Measurements from ENCODE around the gene RABAC1. TPM values are rescaled to one million over a fixed set of nuclear protein-coding genes. Genes with fewer than 3 reads are reported as not detected.
A peak's percentile ranks its signal among the peaks of the same experiment; 100 is the strongest.

RABAC1 gene
- total and polyA plus RNA-seq, 9 of the 15 experiments (the other 6 are each of a cell fraction or from before 2014, with no cell fraction given): 2.4 to 28.1 (median 9.3) TPM

DNA sequence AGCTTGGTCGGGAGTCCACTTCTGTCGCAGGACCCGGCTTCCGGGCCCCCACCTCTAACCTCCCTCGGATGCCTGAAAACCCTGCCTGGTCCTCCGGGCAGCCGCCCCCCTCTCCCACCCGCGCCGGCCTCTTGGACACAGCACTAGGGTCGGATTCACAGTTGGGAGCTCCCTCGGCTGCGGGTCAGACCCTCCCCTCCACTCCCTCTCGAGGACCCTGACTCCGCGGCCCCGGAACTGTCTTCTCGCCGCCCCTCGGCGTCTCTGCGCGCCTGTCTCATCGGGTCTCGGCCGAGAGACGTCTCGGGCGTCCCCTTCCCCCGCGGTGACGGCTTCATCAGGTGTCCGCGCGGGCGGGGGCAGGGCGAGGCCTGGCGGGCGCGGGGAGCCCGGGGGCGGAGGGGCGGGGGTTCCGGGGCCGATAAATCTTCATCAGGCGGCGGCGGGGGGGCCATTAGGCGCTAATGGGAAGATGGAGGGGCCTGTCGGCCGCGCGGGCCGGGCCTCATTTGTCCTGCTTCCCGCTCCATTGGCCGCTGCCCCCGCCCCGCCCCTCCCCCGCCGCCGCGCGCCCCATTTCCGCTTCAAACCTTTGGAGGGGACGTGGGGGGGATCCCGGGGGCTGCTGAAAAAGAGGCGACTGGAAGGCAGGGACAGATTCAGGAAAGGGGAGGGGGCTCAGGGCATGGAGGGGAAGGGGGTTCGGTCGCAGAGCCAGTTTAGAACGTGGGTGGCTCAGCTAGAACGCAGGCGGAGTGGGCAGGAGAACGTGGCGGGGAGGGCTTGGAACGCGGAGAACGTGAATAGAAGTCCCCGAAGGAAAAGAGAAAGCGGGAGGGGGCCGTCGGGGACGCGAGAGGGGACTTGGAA, 19.0 kb downstream of the RABAC1 start (continued):
- TF ChIP-seq SP1 (CRISPR knock-in tag; IDR thresholded peaks at IDR 0.05): no peak
- no peak for TF ChIP-seq ZNF274 (IDR thresholded peaks at IDR 0.05; ENCODE audit: borderline replicate concordance, low read depth, low read length)
- peak; percentile 7 for TF ChIP-seq FIP1L1 (IDR thresholded peaks at IDR 0.05; ENCODE audit: low read depth, low read length, poor library complexity, severe bottlenecking)
- TF ChIP-seq KDM1A (IDR thresholded peaks at IDR 0.05): no peak
- TF ChIP-seq NR3C1 (CRISPR knock-in tag; IDR thresholded peaks at IDR 0.05): 0 out of 2 replicates have a peak, but pooled peaks have one; percentile 29
- TF ChIP-seq, protein P1, sequence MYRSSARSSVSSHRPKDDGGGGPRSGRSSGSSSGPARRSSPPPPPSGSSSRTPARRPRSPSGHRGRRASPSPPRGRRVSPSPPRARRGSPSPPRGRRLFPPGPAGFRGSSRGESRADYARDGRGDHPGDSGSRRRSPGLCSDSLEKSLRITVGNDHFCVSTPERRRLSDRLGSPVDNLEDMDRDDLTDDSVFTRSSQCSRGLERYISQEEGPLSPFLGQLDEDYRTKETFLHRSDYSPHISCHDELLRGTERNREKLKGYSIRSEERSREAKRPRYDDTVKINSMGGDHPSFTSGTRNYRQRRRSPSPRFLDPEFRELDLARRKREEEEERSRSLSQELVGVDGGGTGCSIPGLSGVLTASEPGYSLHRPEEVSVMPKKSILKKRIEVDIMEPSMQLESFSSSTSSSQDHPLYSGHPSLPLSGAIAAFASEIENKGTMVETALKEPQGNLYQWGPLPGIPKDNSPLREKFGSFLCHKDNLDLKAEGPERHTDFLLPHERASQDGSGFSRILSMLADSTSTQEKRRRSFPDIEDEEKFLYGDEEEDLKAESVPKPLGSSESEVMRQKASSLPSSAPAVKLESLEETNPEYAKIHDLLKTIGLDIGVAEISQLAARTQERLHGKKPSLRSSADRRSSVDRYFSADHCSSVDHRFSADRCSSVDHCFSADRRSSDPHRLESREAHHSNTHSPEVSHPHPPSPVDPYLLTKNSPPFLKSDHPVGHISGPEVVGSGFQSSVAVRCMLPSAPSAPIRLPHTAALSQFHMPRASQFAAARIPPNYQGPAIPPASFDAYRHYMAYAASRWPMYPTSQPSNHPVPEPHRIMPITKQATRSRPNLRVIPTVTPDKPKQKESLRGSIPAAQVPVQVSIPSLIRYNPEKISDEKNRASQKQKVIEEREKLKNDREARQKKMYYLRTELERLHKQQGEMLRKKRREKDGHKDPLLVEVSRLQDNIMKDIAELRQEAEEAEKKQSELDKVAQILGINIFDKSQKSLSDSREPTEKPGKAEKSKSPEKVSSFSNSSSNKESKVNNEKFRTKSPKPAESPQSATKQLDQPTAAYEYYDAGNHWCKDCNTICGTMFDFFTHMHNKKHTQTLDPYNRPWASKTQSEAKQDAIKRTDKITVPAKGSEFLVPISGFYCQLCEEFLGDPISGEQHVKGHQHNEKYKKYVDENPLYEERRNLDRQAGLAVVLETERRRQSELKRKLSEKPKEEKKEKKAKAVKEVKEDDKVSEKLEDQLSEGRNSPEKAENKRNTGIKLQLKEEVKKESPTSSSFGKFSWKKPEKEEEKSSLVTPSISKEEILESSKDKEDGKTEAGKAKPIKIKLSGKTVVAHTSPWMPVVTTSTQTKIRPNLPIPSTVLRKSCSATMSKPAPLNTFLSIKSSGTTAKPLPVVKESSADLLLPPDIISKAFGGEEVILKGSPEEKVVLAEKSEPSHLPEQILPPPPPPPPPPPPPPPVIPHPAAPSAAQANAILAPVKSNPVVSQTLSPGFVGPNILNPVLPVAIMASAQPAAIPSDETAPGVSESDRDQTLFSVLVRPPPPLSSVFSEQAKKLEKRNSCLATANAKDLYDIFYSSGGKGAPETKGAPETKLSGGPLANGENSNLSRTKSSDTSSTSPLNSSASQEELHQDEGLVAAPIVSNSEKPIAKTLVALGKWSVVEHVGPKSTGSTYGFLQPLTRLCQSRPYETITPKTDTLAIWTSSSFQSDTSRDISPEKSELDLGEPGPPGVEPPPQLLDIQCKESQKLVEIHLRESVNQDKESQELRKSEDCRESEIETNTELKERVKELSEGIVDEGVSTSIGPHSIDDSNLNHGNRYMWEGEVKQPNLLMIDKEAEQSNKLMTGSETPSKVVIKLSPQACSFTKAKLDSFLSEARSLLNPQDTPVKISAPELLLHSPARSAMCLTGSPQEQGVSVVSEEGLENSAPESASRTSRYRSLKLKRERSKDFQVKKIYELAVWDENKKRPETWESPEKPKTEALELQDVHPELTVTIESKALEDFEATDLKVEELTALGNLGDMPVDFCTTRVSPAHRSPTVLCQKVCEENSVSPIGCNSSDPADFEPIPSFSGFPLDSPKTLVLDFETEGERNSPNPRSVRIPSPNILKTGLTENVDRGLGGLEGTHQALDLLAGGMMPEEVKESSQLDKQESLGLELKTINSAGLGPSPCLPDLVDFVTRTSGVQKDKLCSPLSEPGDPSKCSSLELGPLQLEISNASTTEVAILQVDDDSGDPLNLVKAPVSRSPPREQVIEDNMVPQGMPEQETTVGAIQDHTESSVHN (IDR thresholded peaks at IDR 0.05; ENCODE audit: borderline replicate concordance in 1 of 2, low read depth in 1 of 2): no peak
- no peak for TF ChIP-seq BMI1 (IDR thresholded peaks at IDR 0.05; ENCODE audit: low read length)
- TF ChIP-seq ZFX (CRISPR knock-in tag; IDR thresholded peaks at IDR 0.05): peak; percentile 53
- TF ChIP-seq NFRKB (IDR thresholded peaks at IDR 0.05; ENCODE audit: low read depth): peak; percentile 15; the same call in 1 of the 2 replicates
- TF ChIP-seq, protein P2, sequence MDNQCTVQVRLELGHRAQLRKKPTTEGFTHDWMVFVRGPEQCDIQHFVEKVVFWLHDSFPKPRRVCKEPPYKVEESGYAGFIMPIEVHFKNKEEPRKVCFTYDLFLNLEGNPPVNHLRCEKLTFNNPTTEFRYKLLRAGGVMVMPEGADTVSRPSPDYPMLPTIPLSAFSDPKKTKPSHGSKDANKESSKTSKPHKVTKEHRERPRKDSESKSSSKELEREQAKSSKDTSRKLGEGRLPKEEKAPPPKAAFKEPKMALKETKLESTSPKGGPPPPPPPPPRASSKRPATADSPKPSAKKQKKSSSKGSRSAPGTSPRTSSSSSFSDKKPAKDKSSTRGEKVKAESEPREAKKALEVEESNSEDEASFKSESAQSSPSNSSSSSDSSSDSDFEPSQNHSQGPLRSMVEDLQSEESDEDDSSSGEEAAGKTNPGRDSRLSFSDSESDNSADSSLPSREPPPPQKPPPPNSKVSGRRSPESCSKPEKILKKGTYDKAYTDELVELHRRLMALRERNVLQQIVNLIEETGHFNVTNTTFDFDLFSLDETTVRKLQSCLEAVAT (IDR thresholded peaks at IDR 0.05): peak in 1 of 2 experiments; percentile 66; a peak in 1 of 4 replicates
- TF ChIP-seq, protein P3, sequence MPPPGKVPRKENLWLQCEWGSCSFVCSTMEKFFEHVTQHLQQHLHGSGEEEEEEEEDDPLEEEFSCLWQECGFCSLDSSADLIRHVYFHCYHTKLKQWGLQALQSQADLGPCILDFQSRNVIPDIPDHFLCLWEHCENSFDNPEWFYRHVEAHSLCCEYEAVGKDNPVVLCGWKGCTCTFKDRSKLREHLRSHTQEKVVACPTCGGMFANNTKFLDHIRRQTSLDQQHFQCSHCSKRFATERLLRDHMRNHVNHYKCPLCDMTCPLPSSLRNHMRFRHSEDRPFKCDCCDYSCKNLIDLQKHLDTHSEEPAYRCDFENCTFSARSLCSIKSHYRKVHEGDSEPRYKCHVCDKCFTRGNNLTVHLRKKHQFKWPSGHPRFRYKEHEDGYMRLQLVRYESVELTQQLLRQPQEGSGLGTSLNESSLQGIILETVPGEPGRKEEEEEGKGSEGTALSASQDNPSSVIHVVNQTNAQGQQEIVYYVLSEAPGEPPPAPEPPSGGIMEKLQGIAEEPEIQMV (tag; conservative IDR thresholded peaks at IDR 0.05; ENCODE audit: low read depth): no peak
- no peak for TF ChIP-seq SMARCA5 (IDR thresholded peaks at IDR 0.05)
- TF ChIP-seq HMG20A (CRISPR knock-in tag; conservative IDR thresholded peaks at IDR 0.05): no peak
- TF ChIP-seq MTA1 (IDR thresholded peaks at IDR 0.05; ENCODE audit: borderline replicate concordance): peak; percentile 33; the same call in 1 of the 2 replicates
- no peak for TF ChIP-seq FOXP1 (CRISPR knock-in tag; IDR thresholded peaks at IDR 0.05)
- TF ChIP-seq XRCC3 (IDR thresholded peaks at IDR 0.05): no peak
- TF ChIP-seq WHSC1 (IDR thresholded peaks at IDR 0.05; ENCODE audit: low read length): no peak
- no peak for TF ChIP-seq JUNB (CRISPR knock-in tag; conservative IDR thresholded peaks at IDR 0.05)
